ENCODE measurements around the gene UBE2I.
"Not testable (repeated sequence)": the region's sequence is repeated elsewhere in the genome, so short reads cannot be mapped to it uniquely, and the experiment has no call there.

UBE2I gene

GRCh38 chr16:1308977-1309885, at the start of gene UBE2I:
Gene UBE2I (plus strand): TSS chr16:1309636. CDS start chr16:1314031, 4,395 bp downstream.
- DNase-seq = peak; percentile 94

GRCh38 chr16:1259760-1260068, 49.7 kb upstream of the UBE2I start:
- DNase-seq = no peak

DNA sequence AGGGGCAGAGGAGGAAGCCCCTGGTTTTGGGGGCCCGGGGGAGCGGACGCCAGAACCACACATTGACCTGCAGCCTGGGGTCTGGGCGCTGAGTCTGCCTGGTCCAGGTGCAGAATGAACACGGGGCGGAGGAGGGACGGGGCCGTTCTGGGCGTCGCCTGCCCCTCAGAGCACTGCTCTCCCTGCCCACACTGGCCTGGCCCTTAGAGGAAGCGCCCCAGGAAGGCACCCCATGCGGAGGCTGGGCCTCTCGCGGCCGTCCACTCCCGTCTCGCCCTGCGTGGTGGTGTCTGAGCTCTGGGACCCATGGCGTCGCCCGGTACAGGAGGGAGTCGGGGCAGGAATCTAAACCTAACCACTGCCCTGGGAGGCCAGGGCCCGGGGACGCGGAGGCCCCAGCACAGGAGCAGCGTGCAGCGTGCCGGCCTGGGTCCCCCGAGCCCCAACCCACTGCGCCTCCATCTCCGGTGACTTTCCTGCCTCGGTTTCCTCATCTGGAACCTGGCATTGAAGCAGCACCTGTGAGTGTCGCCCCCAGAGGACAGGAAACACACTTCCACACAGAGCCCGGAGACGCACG, 49.2 kb upstream of the UBE2I start:
- no peak for DNase-seq

GRCh38 chr16:1261131-1261892, 48.1 kb upstream of the UBE2I start:
- DNase-seq = no peak

DNA sequence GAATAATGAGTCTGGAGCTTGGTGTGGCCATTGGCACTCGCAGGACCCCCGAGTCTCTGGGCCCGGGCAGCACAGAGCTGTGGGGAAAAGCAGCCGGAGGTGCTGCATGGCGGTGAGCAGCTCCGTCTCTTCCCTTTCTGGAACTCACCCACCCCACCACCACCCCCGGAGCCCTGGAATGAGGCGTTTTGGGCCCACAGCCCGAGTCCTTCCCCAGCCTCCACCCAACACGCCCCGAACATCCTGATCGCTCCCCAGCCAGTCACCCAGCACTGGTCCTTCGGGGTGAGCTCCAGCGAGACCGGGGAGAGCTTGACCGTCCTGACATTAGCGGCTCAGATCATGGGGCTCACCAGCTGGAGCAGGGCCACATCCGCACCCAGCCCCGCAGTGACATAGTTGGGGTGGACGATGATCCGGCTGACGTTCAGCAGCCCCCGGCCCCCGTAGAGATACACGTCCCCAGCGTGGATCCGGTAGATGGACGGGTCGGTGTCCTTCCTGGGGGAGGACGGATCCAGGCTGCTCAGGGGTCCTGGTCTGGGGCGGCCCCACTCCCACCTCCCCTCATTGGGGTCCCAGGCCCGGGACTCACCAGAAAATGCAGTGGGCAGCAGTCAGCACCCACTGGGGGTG, 47.1 kb upstream of the UBE2I start:
- DNase-seq = no peak

GRCh38 chr16:1262846-1263221, 46.6 kb upstream of the UBE2I start:
- DNase-seq = no peak

GRCh38 chr16:1263591-1264344, 45.7 kb upstream of the UBE2I start:
- no peak for DNase-seq

DNA sequence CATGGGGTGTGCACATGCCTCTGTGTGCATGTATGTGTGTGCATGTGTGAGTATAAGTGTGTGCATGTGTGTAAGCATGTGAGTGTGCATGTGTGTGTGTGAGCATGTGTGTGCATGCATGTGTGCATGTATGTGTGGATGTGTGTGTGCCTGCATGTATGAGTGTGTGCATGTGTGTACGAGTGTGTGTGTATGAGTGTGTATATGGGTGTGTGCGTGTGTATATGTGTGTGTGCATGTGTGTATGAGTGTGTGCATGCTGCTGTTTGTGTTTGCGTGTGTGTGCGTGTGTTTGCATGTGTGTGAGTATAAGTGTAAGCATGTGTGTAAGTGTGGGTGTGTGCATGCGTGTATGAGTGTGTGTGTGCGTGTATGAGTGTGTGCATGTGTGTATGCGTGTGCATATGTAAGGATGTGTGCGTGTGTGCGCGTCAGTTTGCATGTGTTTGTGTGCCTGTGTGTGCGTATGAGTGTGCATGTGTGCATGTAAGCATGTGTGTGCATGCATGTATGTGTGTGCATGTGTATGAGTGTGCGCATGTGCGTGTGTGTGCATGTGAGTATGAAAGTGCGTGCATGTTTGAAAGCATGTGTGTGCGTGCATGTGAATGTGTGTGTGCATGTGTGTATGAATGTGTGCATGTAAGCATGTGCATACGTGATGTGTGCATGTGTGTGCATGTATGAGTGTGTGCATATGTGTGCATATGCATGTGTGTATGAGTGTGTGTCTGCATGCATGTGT, 44.9 kb upstream of the UBE2I start:
- no peak for DNase-seq

GRCh38 chr16:1265090-1265630, 44.3 kb upstream of the UBE2I start:
- DNase-seq = no peak

GRCh38 chr16:1265826-1266225, 43.6 kb upstream of the UBE2I start:
- no peak for DNase-seq

GRCh38 chr16:1269418-1269817, 40.0 kb upstream of the UBE2I start:
- DNase-seq = not testable (repeated sequence)

GRCh38 chr16:1271380-1271723, 38.1 kb upstream of the UBE2I start:
- no peak for DNase-seq

GRCh38 chr16:1271724-1272413, 37.6 kb upstream of the UBE2I start:
- peak; percentile 68 for DNase-seq

- DNase-seq = no peak
Observed at GRCh38 chr16:1272453-1273198, 36.8 kb upstream of the UBE2I start.

GRCh38 chr16:1273816-1274215, 35.6 kb upstream of the UBE2I start:
- DNase-seq = no peak

DNA sequence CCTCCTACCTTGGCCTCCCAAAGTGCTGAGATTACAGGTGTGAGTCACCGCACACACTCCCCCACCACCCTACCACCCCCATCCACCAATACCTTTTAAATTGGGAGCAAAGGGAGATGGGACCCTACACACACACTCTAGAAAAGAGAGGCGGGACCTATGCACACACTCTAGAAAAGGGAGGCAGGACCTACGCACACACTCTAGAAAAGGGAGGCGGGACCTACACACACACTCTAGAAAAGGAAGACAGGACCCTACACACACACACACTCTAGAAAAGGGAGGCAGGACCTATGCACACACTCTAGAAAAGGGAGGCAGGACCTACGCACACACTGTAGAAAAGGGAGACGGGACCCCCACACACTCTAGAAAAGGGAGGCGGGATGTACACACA, 34.7 kb upstream of the UBE2I start:
- DNase-seq = no peak

DNA sequence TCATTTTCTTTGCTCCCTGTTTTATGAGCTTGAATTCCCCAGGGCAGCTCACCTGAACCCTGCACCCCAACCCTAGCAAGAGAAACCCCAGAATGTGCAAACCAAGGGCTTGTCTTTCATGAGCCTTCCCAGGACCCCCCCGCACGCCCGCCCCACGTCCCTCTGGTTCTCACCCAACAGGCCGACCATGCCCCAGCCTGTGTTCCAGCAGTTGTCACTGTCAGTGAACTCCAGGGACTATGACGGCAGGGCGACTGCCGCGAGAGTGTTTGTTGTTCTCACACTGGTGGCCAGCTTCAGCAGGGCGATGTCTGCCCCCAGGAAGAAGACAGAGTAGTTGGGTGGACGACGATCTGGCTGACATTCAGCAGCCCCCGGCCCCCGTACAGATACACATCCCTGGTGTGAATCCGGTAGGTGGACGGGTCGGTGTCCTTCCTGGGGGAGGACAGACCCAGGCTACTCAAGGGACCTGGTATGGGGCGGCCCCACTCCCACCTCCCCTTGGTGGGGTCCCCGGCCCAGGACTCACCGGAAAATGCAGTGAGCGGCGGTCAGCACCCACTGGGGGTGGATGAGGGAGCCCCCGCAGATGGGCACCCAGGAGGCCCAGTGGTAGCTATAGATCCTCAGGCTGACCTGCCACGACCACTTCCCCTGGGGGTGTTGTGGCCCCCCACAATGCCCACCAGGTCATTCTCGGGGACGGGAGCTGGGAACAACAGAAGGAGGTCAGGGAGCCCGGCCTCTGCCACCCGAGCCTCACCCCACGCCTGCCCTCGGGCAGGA, 33.5 kb upstream of the UBE2I start:
- no peak for DNase-seq

- no peak for DNase-seq
Observed at GRCh38 chr16:1276580-1276878, 32.9 kb upstream of the UBE2I start.

DNA sequence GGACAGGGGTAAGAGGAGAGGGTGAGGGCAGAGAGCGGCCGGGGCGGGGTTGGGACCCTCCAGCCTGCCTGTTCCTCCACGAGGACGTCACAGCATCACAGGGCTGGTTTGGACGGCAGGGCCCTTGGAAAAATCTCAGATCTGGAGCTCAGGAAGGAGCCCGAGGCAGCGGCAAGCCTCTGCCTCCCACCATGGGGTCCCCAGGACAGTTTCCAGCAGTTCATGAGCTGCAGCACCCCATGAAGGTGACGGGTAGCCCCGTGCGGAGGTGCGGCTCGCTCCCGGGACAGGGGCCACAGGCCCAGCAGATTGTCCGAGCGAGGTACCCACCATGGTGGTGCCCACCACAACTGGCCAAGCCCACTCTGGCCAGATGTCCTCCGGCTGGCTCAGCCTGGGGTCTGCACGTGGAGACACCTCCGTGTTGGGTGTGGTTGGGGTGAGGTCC, 32.3 kb upstream of the UBE2I start:
- no peak for DNase-seq
